OCI-LY7 (cell line): ENCODE results near the gene TMEM164. TPM values are rescaled to one million over a fixed set of nuclear protein-coding genes. Genes with fewer than 3 reads are reported as not detected.

Experiments used
- BruUV-seq: library from RNA; stranded (reverse); fragments of 400-500 nt; replicated peaks from 2 replicates; lab custom pipeline; 2021; lab: Mats Ljungman, UMichigan
- CTCF ChIA-PET: fragments of 300-600 bp; sonication (Branson Sonifier 250); formaldehyde crosslinking; loops from one replicate; lab custom pipeline; 2022; ENCODE audit warnings: antibody characterized with exemption; ENCODE audit not compliant: unreplicated experiment; lab: Charles Lee
- POLR2A ChIA-PET: fragments of 300-600 bp; sonication (Branson Sonifier 250); formaldehyde crosslinking; loops from one replicate; lab custom pipeline; 2022; ENCODE audit warnings: antibody characterized with exemption; lab: Charles Lee
- DNase-seq: peaks from one replicate; pipeline ENCODE4 v3.0.0-alpha.2; 2015; ENCODE audit warnings: low spot score
- H2AFZ ChIP-seq: fragments of 200-600 bp; sonication (generic), shearing (Covaris generic); 2 replicates; pipeline ENCODE4 v1.6.1; 2014; ENCODE audit warnings: mild to moderate bottlenecking, antibody characterized with exemption, low read length, moderate library complexity
- H3K27ac ChIP-seq: fragments of 200-600 bp; sonication (generic); 2 replicates; pipeline ENCODE4 v1.5.1; 2014; ENCODE audit warnings: mixed run types, low read depth, mild to moderate bottlenecking, moderate library complexity, low read length, inconsistent platforms; ENCODE audit not compliant: poor library complexity, severe bottlenecking
- H3K36me3 ChIP-seq: fragments of 200-600 bp; sonication (generic); 2 replicates; pipeline ENCODE4 v1.6.1; 2014; ENCODE audit warnings: mild to moderate bottlenecking, antibody characterized with exemption, low read length, moderate library complexity, mixed read lengths; ENCODE audit not compliant: insufficient read depth
- H3K4me1 ChIP-seq: fragments of 200-600 bp; sonication (generic); 2 replicates; pipeline ENCODE4 v1.5.1; 2014; ENCODE audit warnings: mild to moderate bottlenecking, low read length; ENCODE audit not compliant: insufficient read depth, poor library complexity, severe bottlenecking
- H3K4me2 ChIP-seq: fragments of 200-600 bp; sonication (generic); 2 replicates; pipeline ENCODE4 v1.6.1; 2014; ENCODE audit warnings: mild to moderate bottlenecking, low read length
- H3K4me3 ChIP-seq: fragments of 200-600 bp; sonication (generic); 2 replicates; pipeline ENCODE4 v1.5.1; 2014; ENCODE audit warnings: mild to moderate bottlenecking, low read depth, low read length; ENCODE audit not compliant: poor library complexity, severe bottlenecking
- H3K79me2 ChIP-seq: fragments of 200-600 bp; sonication (generic); 2 replicates; pipeline ENCODE4 v1.6.1; 2016; ENCODE audit warnings: low read depth, mild to moderate bottlenecking, low read length, moderate library complexity, mixed read lengths; ENCODE audit not compliant: insufficient read depth
- H3K9me2 ChIP-seq: fragments of 200-600 bp; sonication (generic); 2 replicates; pipeline ENCODE4 v1.6.1; 2016; ENCODE audit warnings: mild to moderate bottlenecking, low read length, mixed read lengths; ENCODE audit not compliant: insufficient read depth
- H3K9me3 ChIP-seq: fragments of 200-600 bp; sonication (generic); 2 replicates; pipeline ENCODE4 v1.6.1; 2014; ENCODE audit warnings: mild to moderate bottlenecking, mixed run types, low read length, mixed read lengths
- H4K20me1 ChIP-seq: fragments of 200-600 bp; sonication (generic); 2 replicates; pipeline ENCODE4 v1.6.1; 2014; ENCODE audit warnings: mild to moderate bottlenecking, antibody characterized with exemption, low read length, moderate library complexity, mixed read lengths; ENCODE audit not compliant: insufficient read depth
- EZH2phosphoT487 ChIP-seq: fragments of 200-600 bp; sonication (generic); IDR thresholded peaks from 2 replicates; pipeline ENCODE4 v1.6.1; 2018; ENCODE audit warnings: low read depth, borderline replicate concordance, mild to moderate bottlenecking, mixed run types, antibody characterized with exemption, low read length, moderate library complexity, mixed read lengths
- intact Hi-C: fragments of 100-400 bp; cut with micrococcal nuclease; formaldehyde crosslinking; loops from one replicate; pipeline ENCODE4 v1.10.0; 2022; ENCODE audit not compliant: unreplicated experiment
- total RNA-seq, 2 experiments: library from RNA; depleted of rRNA in 1 of 2; stranded (reverse); fragments of >200 nt in 1 of 2; shearing (Covaris generic) in 1 of 2; gene quantifications; 2 replicates each; pipeline ENCODE4 v1.2.3, GENCODE V29; 2014 to 2022
- TF ChIP-seq, protein P1 (sequence below): fragments of 200-600 bp; sonication (generic); conservative IDR thresholded peaks from 2 replicates; pipeline ENCODE4 v1.5.1; 2014; ENCODE audit warnings: mild to moderate bottlenecking, antibody characterized with exemption, low read length, moderate library complexity, mixed read lengths

The TMEM164 gene
- total RNA-seq, 2 experiments from 2014 or later, result 7.2 to 11.1 TPM

DNA sequence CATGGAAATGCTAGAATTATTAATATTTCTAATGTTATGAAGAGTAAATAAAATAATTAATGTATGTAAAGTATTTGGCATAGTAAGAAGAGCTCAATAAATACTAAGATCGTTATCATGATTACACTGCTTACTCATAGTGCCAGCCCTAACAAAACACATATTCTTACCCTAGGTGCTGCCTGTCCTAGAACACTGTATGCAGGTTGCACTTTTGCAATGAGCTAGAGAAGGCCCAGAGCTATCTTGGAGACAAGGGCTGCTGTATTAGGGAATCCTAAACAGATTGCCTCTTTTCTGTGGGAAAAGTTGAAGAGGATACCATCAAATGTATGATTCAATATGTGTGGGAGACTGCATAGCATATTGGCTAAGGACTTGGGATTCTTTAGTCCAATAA is 48.0 kb upstream of the TMEM164 start:
- no peaks in the 10 kb centered on the region for H3K9me2 ChIP-seq
- no peak overlapping the region for H3K4me3 ChIP-seq
- no peaks in the 10 kb centered on the region for H4K20me1 ChIP-seq
- intact Hi-C loops, result no loop called here
- BruUV-seq, result no TSS peak
- no peaks in the 10 kb centered on the region for H3K36me3 ChIP-seq
- DNase-seq, result no peak
- no peak overlapping the region for H3K27ac ChIP-seq
- no peak overlapping the region for H3K4me2 ChIP-seq
- no peaks in the 10 kb centered on the region for H3K9me3 ChIP-seq
- H3K4me1 ChIP-seq, result no peaks in the 10 kb centered on the region
- H2AFZ ChIP-seq, result no peak overlapping the region
- H3K79me2 ChIP-seq, result no peaks in the 10 kb centered on the region
- POLR2A ChIA-PET, result interaction anchor here (0.6 to 1.0 kb wide), 3 partner anchors 16 to 341 kb away, joined by 3 to 5 read pairs (median 4); no protein-coding TSS in a partner anchor
- CTCF ChIA-PET, result no interaction called here
- TF ChIP-seq, protein P1, sequence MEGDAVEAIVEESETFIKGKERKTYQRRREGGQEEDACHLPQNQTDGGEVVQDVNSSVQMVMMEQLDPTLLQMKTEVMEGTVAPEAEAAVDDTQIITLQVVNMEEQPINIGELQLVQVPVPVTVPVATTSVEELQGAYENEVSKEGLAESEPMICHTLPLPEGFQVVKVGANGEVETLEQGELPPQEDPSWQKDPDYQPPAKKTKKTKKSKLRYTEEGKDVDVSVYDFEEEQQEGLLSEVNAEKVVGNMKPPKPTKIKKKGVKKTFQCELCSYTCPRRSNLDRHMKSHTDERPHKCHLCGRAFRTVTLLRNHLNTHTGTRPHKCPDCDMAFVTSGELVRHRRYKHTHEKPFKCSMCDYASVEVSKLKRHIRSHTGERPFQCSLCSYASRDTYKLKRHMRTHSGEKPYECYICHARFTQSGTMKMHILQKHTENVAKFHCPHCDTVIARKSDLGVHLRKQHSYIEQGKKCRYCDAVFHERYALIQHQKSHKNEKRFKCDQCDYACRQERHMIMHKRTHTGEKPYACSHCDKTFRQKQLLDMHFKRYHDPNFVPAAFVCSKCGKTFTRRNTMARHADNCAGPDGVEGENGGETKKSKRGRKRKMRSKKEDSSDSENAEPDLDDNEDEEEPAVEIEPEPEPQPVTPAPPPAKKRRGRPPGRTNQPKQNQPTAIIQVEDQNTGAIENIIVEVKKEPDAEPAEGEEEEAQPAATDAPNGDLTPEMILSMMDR, result no peak
- TF ChIP-seq EZH2phosphoT487, result no peak

- Histone ChIP-seq H3K4me3 (no peak overlapping the region), H3K9me2 (no peaks in the 10 kb centered on the region), H3K9me3 (no peaks in the 10 kb centered on the region), H2AFZ (no peak overlapping the region), H3K36me3 (no peaks in the 10 kb centered on the region), H3K27ac (no peak overlapping the region), H3K79me2 (no peaks in the 10 kb centered on the region), H3K4me2 (no peak overlapping the region), H4K20me1 (no peaks in the 10 kb centered on the region), H3K4me1 (no peaks in the 10 kb centered on the region)
- no peak for DNase-seq
- ChIA-PET CTCF (no interaction called here), POLR2A (no interaction called here)
- intact Hi-C loops, result no loop called here
- TF ChIP-seq, protein P1, result no peak
- no peak for TF ChIP-seq EZH2phosphoT487
- no TSS peak for BruUV-seq
Measured at GRCh38 chrX:109958266-109958665, 44.6 kb upstream of the TMEM164 start.

GRCh38 chrX:109959356-109959871 is 43.5 kb upstream of the TMEM164 start:
- BruUV-seq, result no TSS peak
- H3K9me3 ChIP-seq, result no peaks in the 10 kb centered on the region
- TF ChIP-seq, protein P1, result no peak
- no peak for TF ChIP-seq EZH2phosphoT487
- no peaks in the 10 kb centered on the region for H3K36me3 ChIP-seq
- no peak overlapping the region for H3K27ac ChIP-seq
- POLR2A ChIA-PET, result interaction anchor here (0.6 kb wide), 1 partner anchor 24 kb away, joined by 4 read pairs; no protein-coding TSS in a partner anchor
- CTCF ChIA-PET, result no interaction called here
- H4K20me1 ChIP-seq, result no peaks in the 10 kb centered on the region
- H3K4me3 ChIP-seq, result no peak overlapping the region
- intact Hi-C loops, result no loop called here
- no peaks in the 10 kb centered on the region for H3K9me2 ChIP-seq
- no peak for DNase-seq
- no peaks in the 10 kb centered on the region for H3K79me2 ChIP-seq
- no peak overlapping the region for H3K4me2 ChIP-seq
- H2AFZ ChIP-seq, result no peak overlapping the region
- no peaks in the 10 kb centered on the region for H3K4me1 ChIP-seq
